GM10266 (cell line): ENCODE measurements around the gene DPF3.

Experiments
- DNase-seq: peaks from one replicate; pipeline ENCODE4 v3.0.0; 2012; ENCODE audit errors: extremely low spot score
- TF ChIP-seq, protein P1 (sequence below): IDR thresholded peaks from 2 replicates; pipeline ENCODE4 v1.5.1; 2012; ENCODE audit warnings: mild to moderate bottlenecking, low read depth; ENCODE audit not compliant: control insufficient read depth, insufficient read depth; ENCODE audit errors: missing control alignments

The DPF3 gene

GRCh38 chr14:72740966-72741825 lies 152.7 kb downstream of the DPF3 start:
- TF ChIP-seq, protein P1, sequence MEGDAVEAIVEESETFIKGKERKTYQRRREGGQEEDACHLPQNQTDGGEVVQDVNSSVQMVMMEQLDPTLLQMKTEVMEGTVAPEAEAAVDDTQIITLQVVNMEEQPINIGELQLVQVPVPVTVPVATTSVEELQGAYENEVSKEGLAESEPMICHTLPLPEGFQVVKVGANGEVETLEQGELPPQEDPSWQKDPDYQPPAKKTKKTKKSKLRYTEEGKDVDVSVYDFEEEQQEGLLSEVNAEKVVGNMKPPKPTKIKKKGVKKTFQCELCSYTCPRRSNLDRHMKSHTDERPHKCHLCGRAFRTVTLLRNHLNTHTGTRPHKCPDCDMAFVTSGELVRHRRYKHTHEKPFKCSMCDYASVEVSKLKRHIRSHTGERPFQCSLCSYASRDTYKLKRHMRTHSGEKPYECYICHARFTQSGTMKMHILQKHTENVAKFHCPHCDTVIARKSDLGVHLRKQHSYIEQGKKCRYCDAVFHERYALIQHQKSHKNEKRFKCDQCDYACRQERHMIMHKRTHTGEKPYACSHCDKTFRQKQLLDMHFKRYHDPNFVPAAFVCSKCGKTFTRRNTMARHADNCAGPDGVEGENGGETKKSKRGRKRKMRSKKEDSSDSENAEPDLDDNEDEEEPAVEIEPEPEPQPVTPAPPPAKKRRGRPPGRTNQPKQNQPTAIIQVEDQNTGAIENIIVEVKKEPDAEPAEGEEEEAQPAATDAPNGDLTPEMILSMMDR: no peak

GRCh38 chr14:72740504-72740961 lies 153.4 kb downstream of the DPF3 start:
- TF ChIP-seq, protein P1: no peak
- DNase-seq: no peak

More at GRCh38 chr14:72740966-72741825, 152.7 kb downstream of the DPF3 start:
- no peak for DNase-seq

DNA sequence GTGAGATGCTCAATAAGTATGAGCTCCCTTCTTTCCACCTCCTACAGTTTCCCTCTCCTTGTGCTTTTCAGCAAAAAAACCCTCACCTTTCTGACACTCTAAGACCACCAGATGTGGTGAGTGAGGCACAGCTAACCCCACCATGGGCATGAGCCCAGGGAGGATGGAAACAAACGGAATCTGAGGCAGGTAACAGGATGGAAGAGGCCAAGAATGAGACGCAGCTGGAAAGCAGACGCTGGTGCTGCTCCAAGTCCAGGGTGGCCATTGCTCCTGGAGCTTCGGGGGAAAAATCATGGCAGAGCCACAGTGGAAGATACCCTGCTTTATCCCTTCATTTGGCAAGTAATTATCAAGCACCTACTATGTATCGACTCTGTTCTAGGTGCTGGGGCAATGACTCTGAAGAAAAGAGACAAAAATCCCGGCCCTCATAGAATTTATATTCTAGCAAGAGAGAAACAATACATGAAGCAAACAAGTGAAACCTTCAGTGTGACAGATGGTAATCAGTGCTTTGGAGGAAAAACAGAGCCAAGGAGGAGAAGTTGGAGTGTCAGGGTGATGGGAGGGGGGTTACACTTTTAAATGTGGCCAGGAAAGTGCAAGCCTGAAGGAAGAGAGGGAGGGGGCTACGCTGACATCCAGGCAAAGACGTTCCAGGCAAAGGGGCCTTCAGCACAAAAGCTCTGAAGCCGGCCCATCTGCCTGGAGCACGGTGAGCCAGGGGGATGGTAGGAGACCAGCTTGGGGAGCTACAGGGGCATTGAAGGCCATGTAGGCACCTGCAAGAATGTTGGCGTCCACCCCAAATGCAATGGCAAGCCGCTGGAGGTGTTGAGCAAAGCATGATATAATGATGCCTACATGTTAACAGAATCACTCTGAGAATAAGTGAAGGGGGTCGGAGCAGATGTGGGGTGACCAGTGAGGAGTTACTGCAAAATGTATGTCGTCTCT lies 154.2 kb downstream of the DPF3 start:
- TF ChIP-seq, protein P1: no peak
- DNase-seq: no peak

GRCh38 chr14:72738161-72738611 lies 155.7 kb downstream of the DPF3 start:
- TF ChIP-seq, protein P1: no peak
- DNase-seq: no peak

DNA sequence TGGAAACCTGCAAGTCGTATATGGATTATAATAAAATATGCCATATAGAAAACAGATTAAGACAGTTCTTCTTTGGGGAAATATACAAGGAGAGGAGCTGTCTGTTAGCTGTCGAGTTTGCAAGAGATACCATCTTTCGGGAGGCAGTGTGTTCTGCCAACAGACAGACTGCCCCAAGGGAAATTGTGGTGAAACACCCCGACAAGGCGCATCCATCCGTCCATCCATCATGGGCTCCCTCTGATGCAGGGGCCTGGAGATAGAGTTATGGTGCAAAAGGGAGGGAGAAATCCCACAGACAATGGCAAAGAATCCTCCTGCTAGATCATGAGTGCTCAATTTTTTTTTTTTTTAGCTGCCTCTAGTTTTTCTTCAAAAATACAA lies 156.3 kb downstream of the DPF3 start:
- DNase-seq: no peak
- TF ChIP-seq, protein P1: no peak

GRCh38 chr14:72736786-72737559 lies 156.9 kb downstream of the DPF3 start:
- DNase-seq: no peak
- TF ChIP-seq, protein P1: no peak
